Activated naive CD8-positive, alpha-beta T cell (primary cell): Measurements from ENCODE around the gene TULP4.
"Not testable (repeated sequence)": the region's sequence is repeated elsewhere in the genome, so short reads cannot be mapped to it uniquely, and the experiment has no call there.

Source experiments
- H3K27ac Mint-ChIP-seq: one replicate; pipeline ENCODE4 v1.8.0; 2021; ENCODE audit warnings: mixed read lengths
- H3K27me3 Mint-ChIP-seq: one replicate; pipeline ENCODE4 v1.8.0; 2021; ENCODE audit warnings: mixed read lengths
- H3K36me3 Mint-ChIP-seq: one replicate; pipeline ENCODE4 v1.8.0; 2021; ENCODE audit warnings: mixed read lengths
- H3K4me1 Mint-ChIP-seq: one replicate; pipeline ENCODE4 v1.8.0; 2021; ENCODE audit warnings: low read depth, mixed read lengths
- H3K4me3 Mint-ChIP-seq: one replicate; pipeline ENCODE4 v1.8.0; 2021; ENCODE audit warnings: mild to moderate bottlenecking, mixed read lengths
- H3K9me3 Mint-ChIP-seq: one replicate; pipeline ENCODE4 v1.8.0; 2021; ENCODE audit warnings: low read depth, mixed read lengths

TULP4 gene

GRCh38 chr6:158475344-158476302 is 163.4 kb downstream of the TULP4 start:
- H3K27ac Mint-ChIP-seq, result no peak overlapping the region
- H3K4me1 Mint-ChIP-seq, result no peaks in the 10 kb centered on the region
- H3K36me3 Mint-ChIP-seq, result peaks cover 18% of the 10 kb centered on the region
- H3K9me3 Mint-ChIP-seq, result no peaks in the 10 kb centered on the region
- no peaks in the 10 kb centered on the region for H3K27me3 Mint-ChIP-seq
- no peak overlapping the region for H3K4me3 Mint-ChIP-seq

GRCh38 chr6:158476389-158476788 is 164.1 kb downstream of the TULP4 start:
- no peaks in the 10 kb centered on the region for H3K27me3 Mint-ChIP-seq
- H3K4me3 Mint-ChIP-seq, result no peak overlapping the region
- no peaks in the 10 kb centered on the region for H3K9me3 Mint-ChIP-seq
- H3K4me1 Mint-ChIP-seq, result no peaks in the 10 kb centered on the region
- no peak overlapping the region for H3K27ac Mint-ChIP-seq
- H3K36me3 Mint-ChIP-seq, result peaks cover 18% of the 10 kb centered on the region

GRCh38 chr6:158477722-158478121 is 165.5 kb downstream of the TULP4 start:
- not testable (repeated sequence) for H3K4me3 Mint-ChIP-seq, H3K9me3 Mint-ChIP-seq, H3K27ac Mint-ChIP-seq, H3K4me1 Mint-ChIP-seq, H3K27me3 Mint-ChIP-seq
- H3K36me3 Mint-ChIP-seq, result peaks cover 24% of the 10 kb centered on the region

- Mint-ChIP-seq H3K4me1 (no peaks in the 10 kb centered on the region), H3K36me3 (peaks cover 28% of the 10 kb centered on the region), H3K27me3 (no peaks in the 10 kb centered on the region), H3K9me3 (no peaks in the 10 kb centered on the region), H3K27ac (no peak overlapping the region), H3K4me3 (no peak overlapping the region)
Measured at GRCh38 chr6:158480989-158481388, 168.7 kb downstream of the TULP4 start.

- H3K36me3 Mint-ChIP-seq, result peaks cover 23% of the 10 kb centered on the region
- no peaks in the 10 kb centered on the region for H3K9me3 Mint-ChIP-seq
- no peak overlapping the region for H3K27ac Mint-ChIP-seq
- no peaks in the 10 kb centered on the region for H3K27me3 Mint-ChIP-seq
- H3K4me3 Mint-ChIP-seq, result no peak overlapping the region
- H3K4me1 Mint-ChIP-seq, result no peaks in the 10 kb centered on the region
Measured at GRCh38 chr6:158481690-158482473, 169.6 kb downstream of the TULP4 start.

- H3K4me1 Mint-ChIP-seq, result no peaks in the 10 kb centered on the region
- H3K36me3 Mint-ChIP-seq, result peaks cover 23% of the 10 kb centered on the region
- no peaks in the 10 kb centered on the region for H3K9me3 Mint-ChIP-seq
- no peak overlapping the region for H3K27ac Mint-ChIP-seq
- H3K27me3 Mint-ChIP-seq, result no peaks in the 10 kb centered on the region
- no peak overlapping the region for H3K4me3 Mint-ChIP-seq
Measured at GRCh38 chr6:158485431-158485830, 173.2 kb downstream of the TULP4 start.

GRCh38 chr6:158487495-158487894 is 175.2 kb downstream of the TULP4 start:
- H3K36me3 Mint-ChIP-seq, result peaks cover 19% of the 10 kb centered on the region
- H3K27ac Mint-ChIP-seq, result no peak overlapping the region
- no peak overlapping the region for H3K4me3 Mint-ChIP-seq
- no peaks in the 10 kb centered on the region for H3K27me3 Mint-ChIP-seq
- H3K4me1 Mint-ChIP-seq, result no peaks in the 10 kb centered on the region
- no peaks in the 10 kb centered on the region for H3K9me3 Mint-ChIP-seq

- Mint-ChIP-seq H3K27ac (no peak overlapping the region), H3K4me1 (no peaks in the 10 kb centered on the region), H3K4me3 (no peak overlapping the region), H3K27me3 (no peaks in the 10 kb centered on the region), H3K9me3 (no peaks in the 10 kb centered on the region), H3K36me3 (peaks cover 19% of the 10 kb centered on the region)
Measured at GRCh38 chr6:158488065-158488464, 175.8 kb downstream of the TULP4 start.

- Mint-ChIP-seq H3K9me3 (no peaks in the 10 kb centered on the region), H3K36me3 (peaks cover 16% of the 10 kb centered on the region), H3K4me3 (no peak overlapping the region), H3K4me1 (no peaks in the 10 kb centered on the region), H3K27ac (no peak overlapping the region), H3K27me3 (no peaks in the 10 kb centered on the region)
Measured at GRCh38 chr6:158489441-158489840, 177.2 kb downstream of the TULP4 start.

- Mint-ChIP-seq H3K4me3 (no peak overlapping the region), H3K27me3 (no peaks in the 10 kb centered on the region), H3K9me3 (no peaks in the 10 kb centered on the region), H3K4me1 (no peaks in the 10 kb centered on the region), H3K36me3 (peaks cover 10% of the 10 kb centered on the region), H3K27ac (no peak overlapping the region)
Measured at GRCh38 chr6:158492881-158493280, 180.6 kb downstream of the TULP4 start.

- H3K4me3 Mint-ChIP-seq, result no peak overlapping the region
- H3K9me3 Mint-ChIP-seq, result no peaks in the 10 kb centered on the region
- no peak overlapping the region for H3K27ac Mint-ChIP-seq
- H3K4me1 Mint-ChIP-seq, result no peaks in the 10 kb centered on the region
- peaks cover 11% of the 10 kb centered on the region for H3K36me3 Mint-ChIP-seq
- no peaks in the 10 kb centered on the region for H3K27me3 Mint-ChIP-seq
Measured at GRCh38 chr6:158496700-158497099, 184.4 kb downstream of the TULP4 start.

- peaks cover 8% of the 10 kb centered on the region for H3K36me3 Mint-ChIP-seq
- no peaks in the 10 kb centered on the region for H3K9me3 Mint-ChIP-seq
- H3K27ac Mint-ChIP-seq, result no peak overlapping the region
- H3K4me3 Mint-ChIP-seq, result no peak overlapping the region
- H3K27me3 Mint-ChIP-seq, result no peaks in the 10 kb centered on the region
- no peaks in the 10 kb centered on the region for H3K4me1 Mint-ChIP-seq
Measured at GRCh38 chr6:158497620-158498019, 185.4 kb downstream of the TULP4 start.

GRCh38 chr6:158498362-158498761 is 186.1 kb downstream of the TULP4 start:
- H3K9me3 Mint-ChIP-seq, result no peaks in the 10 kb centered on the region
- no peak overlapping the region for H3K4me3 Mint-ChIP-seq
- no peaks in the 10 kb centered on the region for H3K27me3 Mint-ChIP-seq
- H3K4me1 Mint-ChIP-seq, result no peaks in the 10 kb centered on the region
- peaks cover 8% of the 10 kb centered on the region for H3K36me3 Mint-ChIP-seq
- no peak overlapping the region for H3K27ac Mint-ChIP-seq

- Mint-ChIP-seq H3K36me3 (peaks cover 9% of the 10 kb centered on the region), H3K4me1 (no peaks in the 10 kb centered on the region), H3K27me3 (no peaks in the 10 kb centered on the region), H3K27ac (no peak overlapping the region), H3K4me3 (no peak overlapping the region), H3K9me3 (no peaks in the 10 kb centered on the region)
Measured at GRCh38 chr6:158499601-158500000, 187.3 kb downstream of the TULP4 start.

- Mint-ChIP-seq H3K36me3 (peaks cover 13% of the 10 kb centered on the region), H3K4me3 (no peak overlapping the region), H3K27me3 (no peaks in the 10 kb centered on the region), H3K4me1 (no peaks in the 10 kb centered on the region), H3K9me3 (no peaks in the 10 kb centered on the region), H3K27ac (no peak overlapping the region)
Measured at GRCh38 chr6:158500016-158500735, 187.9 kb downstream of the TULP4 start.
